SK-N-SH treated with all-trans-retinoic acid at 6 μM for 48 hours (cell line): ENCODE data around the gene HSD17B14.

ENCODE experiments used
- ATAC-seq: fragments of 200-7000 bp; cut with Tn5 transposase; 3 replicates; pipeline ENCODE4 v1.9.1; 2020; ENCODE audit warnings: mild to moderate bottlenecking, moderate library complexity
- ARNTL ChIP-seq: fragments of 450-650 bp; formaldehyde crosslinking; IDR thresholded peaks from 2 replicates; pipeline ENCODE4 v1.5.0; 2020; ENCODE audit warnings: low read depth, mild to moderate bottlenecking, moderate library complexity, borderline replicate concordance
- BACH2 ChIP-seq: fragments of 250-450 bp; sonication (Bioruptor Pico); IDR thresholded peaks from 2 replicates; pipeline ENCODE4 v1.9.0; 2021; ENCODE audit warnings: mild to moderate bottlenecking, borderline replicate concordance
- CREB5 ChIP-seq: fragments of 250-450 bp; sonication (Bioruptor Pico); IDR thresholded peaks from 2 replicates; pipeline ENCODE4 v1.5.1; 2020; ENCODE audit warnings: low read depth, mild to moderate bottlenecking, moderate library complexity
- CSDC2 ChIP-seq: fragments of 250-450 bp; sonication (Bioruptor Pico); IDR thresholded peaks from 2 replicates; pipeline ENCODE4 v1.5.0; 2020; ENCODE audit warnings: mild to moderate bottlenecking, moderate library complexity
- GLIS3 ChIP-seq: fragments of 250-450 bp; sonication (Bioruptor Pico); IDR thresholded peaks from 2 replicates; pipeline ENCODE4 v1.5.0; 2020; ENCODE audit warnings: mild to moderate bottlenecking, moderate library complexity
- ISL1 ChIP-seq: fragments of 250-450 bp; sonication (Bioruptor Pico); IDR thresholded peaks from 2 replicates; pipeline ENCODE4 v2.1.2; 2022; ENCODE audit warnings: mild to moderate bottlenecking, moderate library complexity
- PATZ1 ChIP-seq: fragments of 250-450 bp; sonication (Bioruptor Pico); IDR thresholded peaks from 2 replicates; pipeline ENCODE4 v1.8.0; 2020; ENCODE audit warnings: mild to moderate bottlenecking, moderate library complexity, borderline replicate concordance
- POU6F1 ChIP-seq: fragments of 250-450 bp; sonication (Bioruptor Pico); IDR thresholded peaks from 2 replicates; pipeline ENCODE4 v1.8.0; 2021; ENCODE audit warnings: low read depth, mild to moderate bottlenecking, moderate library complexity, borderline replicate concordance
- SNAI2 ChIP-seq: fragments of 250-450 bp; sonication (Bioruptor Pico); IDR thresholded peaks from 2 replicates; pipeline ENCODE4 v1.5.0; 2020; ENCODE audit warnings: mild to moderate bottlenecking, moderate library complexity
- TCF4 ChIP-seq: fragments of 250-450 bp; sonication (Bioruptor Pico); IDR thresholded peaks from 2 replicates; pipeline ENCODE4 v1.8.0; 2021; ENCODE audit warnings: mild to moderate bottlenecking, moderate library complexity, borderline replicate concordance
- TOX ChIP-seq: fragments of 250-450 bp; sonication (Bioruptor Pico); IDR thresholded peaks from 2 replicates; pipeline ENCODE4 v1.8.0; 2021; ENCODE audit warnings: mild to moderate bottlenecking, moderate library complexity, borderline replicate concordance
- ZC3H10 ChIP-seq: fragments of 250-450 bp; sonication (Bioruptor Pico); IDR thresholded peaks from 2 replicates; pipeline ENCODE4 v1.5.1; 2021; ENCODE audit warnings: mild to moderate bottlenecking, moderate library complexity
- ZFP3 ChIP-seq: fragments of 250-450 bp; sonication (Bioruptor Pico); IDR thresholded peaks from 2 replicates; pipeline ENCODE4 v1.5.0; 2020; ENCODE audit warnings: mild to moderate bottlenecking, moderate library complexity
- ZFP30 ChIP-seq: fragments of 450-650 bp; formaldehyde crosslinking; IDR thresholded peaks from 2 replicates; pipeline ENCODE4 v1.5.0; 2022; ENCODE audit warnings: mild to moderate bottlenecking, moderate library complexity
- ZNF565 ChIP-seq: fragments of 450-650 bp; formaldehyde crosslinking; conservative IDR thresholded peaks from 2 replicates; pipeline ENCODE4 v1.5.0; 2020; ENCODE audit warnings: low read depth, mild to moderate bottlenecking, moderate library complexity
- ZNF70 ChIP-seq: fragments of 450-650 bp; formaldehyde crosslinking; IDR thresholded peaks from 2 replicates; pipeline ENCODE4 v1.5.0; 2020; ENCODE audit warnings: mild to moderate bottlenecking, moderate library complexity
- ZNF8 ChIP-seq: fragments of 450-650 bp; formaldehyde crosslinking; IDR thresholded peaks from 2 replicates; pipeline ENCODE4 v1.5.0; 2020; ENCODE audit warnings: mild to moderate bottlenecking, moderate library complexity
- TF ChIP-seq, protein P1 (sequence below): fragments of 250-450 bp; sonication (Bioruptor Pico); IDR thresholded peaks from 2 replicates; pipeline ENCODE4 v1.5.0; 2020; ENCODE audit warnings: mild to moderate bottlenecking, moderate library complexity
- TF ChIP-seq, protein P2 (sequence below): fragments of 250-450 bp; sonication (Bioruptor Pico); IDR thresholded peaks from 2 replicates; pipeline ENCODE4 v1.5.1; 2021; ENCODE audit warnings: mild to moderate bottlenecking, moderate library complexity

Gene HSD17B14

GRCh38 chr19:48826606-48827020 lies 9.7 kb downstream of the HSD17B14 start:
- TF ChIP-seq, protein P1, sequence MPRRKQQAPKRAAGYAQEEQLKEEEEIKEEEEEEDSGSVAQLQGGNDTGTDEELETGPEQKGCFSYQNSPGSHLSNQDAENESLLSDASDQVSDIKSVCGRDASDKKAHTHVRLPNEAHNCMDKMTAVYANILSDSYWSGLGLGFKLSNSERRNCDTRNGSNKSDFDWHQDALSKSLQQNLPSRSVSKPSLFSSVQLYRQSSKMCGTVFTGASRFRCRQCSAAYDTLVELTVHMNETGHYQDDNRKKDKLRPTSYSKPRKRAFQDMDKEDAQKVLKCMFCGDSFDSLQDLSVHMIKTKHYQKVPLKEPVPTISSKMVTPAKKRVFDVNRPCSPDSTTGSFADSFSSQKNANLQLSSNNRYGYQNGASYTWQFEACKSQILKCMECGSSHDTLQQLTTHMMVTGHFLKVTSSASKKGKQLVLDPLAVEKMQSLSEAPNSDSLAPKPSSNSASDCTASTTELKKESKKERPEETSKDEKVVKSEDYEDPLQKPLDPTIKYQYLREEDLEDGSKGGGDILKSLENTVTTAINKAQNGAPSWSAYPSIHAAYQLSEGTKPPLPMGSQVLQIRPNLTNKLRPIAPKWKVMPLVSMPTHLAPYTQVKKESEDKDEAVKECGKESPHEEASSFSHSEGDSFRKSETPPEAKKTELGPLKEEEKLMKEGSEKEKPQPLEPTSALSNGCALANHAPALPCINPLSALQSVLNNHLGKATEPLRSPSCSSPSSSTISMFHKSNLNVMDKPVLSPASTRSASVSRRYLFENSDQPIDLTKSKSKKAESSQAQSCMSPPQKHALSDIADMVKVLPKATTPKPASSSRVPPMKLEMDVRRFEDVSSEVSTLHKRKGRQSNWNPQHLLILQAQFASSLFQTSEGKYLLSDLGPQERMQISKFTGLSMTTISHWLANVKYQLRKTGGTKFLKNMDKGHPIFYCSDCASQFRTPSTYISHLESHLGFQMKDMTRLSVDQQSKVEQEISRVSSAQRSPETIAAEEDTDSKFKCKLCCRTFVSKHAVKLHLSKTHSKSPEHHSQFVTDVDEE (CRISPR knock-in tag), result no peak
- TF ChIP-seq POU6F1 (CRISPR knock-in tag) (no peak), ZC3H10 (CRISPR knock-in tag) (no peak), ARNTL (CRISPR knock-in tag) (no peak), ZNF8 (no peak)
- ATAC-seq, result no peak

GRCh38 chr19:48822514-48822913 lies 13.8 kb downstream of the HSD17B14 start:
- no peak for ATAC-seq
- no peak for TF ChIP-seq ZFP3
- no peak for TF ChIP-seq BACH2 (CRISPR knock-in tag)
- no peak for TF ChIP-seq SNAI2 (CRISPR knock-in tag)
- TF ChIP-seq PATZ1 (CRISPR knock-in tag), result no peak
- TF ChIP-seq ZC3H10 (CRISPR knock-in tag), result no peak
- no peak for TF ChIP-seq ZNF70 (CRISPR knock-in tag)
- no peak for TF ChIP-seq TCF4
- TF ChIP-seq, protein P2, sequence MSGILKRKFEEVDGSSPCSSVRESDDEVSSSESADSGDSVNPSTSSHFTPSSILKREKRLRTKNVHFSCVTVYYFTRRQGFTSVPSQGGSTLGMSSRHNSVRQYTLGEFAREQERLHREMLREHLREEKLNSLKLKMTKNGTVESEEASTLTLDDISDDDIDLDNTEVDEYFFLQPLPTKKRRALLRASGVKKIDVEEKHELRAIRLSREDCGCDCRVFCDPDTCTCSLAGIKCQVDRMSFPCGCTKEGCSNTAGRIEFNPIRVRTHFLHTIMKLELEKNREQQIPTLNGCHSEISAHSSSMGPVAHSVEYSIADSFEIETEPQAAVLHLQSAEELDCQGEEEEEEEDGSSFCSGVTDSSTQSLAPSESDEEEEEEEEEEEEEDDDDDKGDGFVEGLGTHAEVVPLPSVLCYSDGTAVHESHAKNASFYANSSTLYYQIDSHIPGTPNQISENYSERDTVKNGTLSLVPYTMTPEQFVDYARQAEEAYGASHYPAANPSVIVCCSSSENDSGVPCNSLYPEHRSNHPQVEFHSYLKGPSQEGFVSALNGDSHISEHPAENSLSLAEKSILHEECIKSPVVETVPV (CRISPR knock-in tag), result no peak
- TF ChIP-seq ISL1 (CRISPR knock-in tag), result no peak
- no peak for TF ChIP-seq CSDC2
- no peak for TF ChIP-seq POU6F1 (CRISPR knock-in tag)
- TF ChIP-seq ZFP30 (CRISPR knock-in tag), result no peak
- TF ChIP-seq ZNF565, result no peak

DNA sequence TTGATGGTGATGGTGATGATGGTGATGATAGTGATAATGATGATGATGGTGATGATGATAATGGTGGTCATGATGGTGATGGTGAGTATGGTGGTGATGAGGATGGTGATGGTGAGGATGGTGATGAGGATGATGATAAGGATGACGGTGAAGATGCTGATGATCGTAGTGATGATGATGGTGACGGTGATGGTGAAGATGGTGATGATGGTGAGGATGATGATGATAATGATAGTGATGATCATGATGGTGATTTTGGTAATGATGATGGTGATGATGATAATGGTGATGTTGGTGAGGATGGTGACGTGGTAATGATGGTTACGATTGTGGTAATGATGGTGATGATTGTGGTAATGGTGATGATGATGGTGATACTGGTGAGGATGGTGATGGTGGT lies 14.7 kb downstream of the HSD17B14 start:
- no peak for ATAC-seq
- TF ChIP-seq ZFP30 (CRISPR knock-in tag) (no peak), CREB5 (CRISPR knock-in tag) (no peak), ZFP3 (no peak), ARNTL (CRISPR knock-in tag) (no peak), ZNF8 (no peak), SNAI2 (CRISPR knock-in tag) (no peak), PATZ1 (CRISPR knock-in tag) (no peak), TOX (no peak), GLIS3 (no peak), ZC3H10 (CRISPR knock-in tag) (no peak), ZNF565 (no peak)
- TF ChIP-seq, protein P2 (CRISPR knock-in tag), result no peak
- TF ChIP-seq, protein P1 (CRISPR knock-in tag), result no peak
